Left lung (tissue), 10 donors: ENCODE data around the gene RRAD. TPM values are rescaled to one million over a fixed set of nuclear protein-coding genes. Genes with fewer than 3 reads are reported as not detected.
A peak's percentile ranks its signal among the peaks of the same experiment; 100 is the strongest.

Experiments
- ATAC-seq: fragments of 200-7000 bp; cut with Tn5 transposase; one replicate; pipeline ENCODE4 v1.9.1; 2020; ENCODE audit warnings: moderate library complexity
- DNase-seq, 4 donors: peaks; one replicate each; pipeline ENCODE4 v3.0.0-alpha.2; 2013 to 2020
- H3K27ac ChIP-seq, 2 donors: fragments of 200-600 bp; sonication (generic) in 1 of 2; one replicate each; pipeline versions ENCODE4 v1.5.0 to v1.8.0; 2020 to 2021
- H3K27me3 ChIP-seq, 2 donors: fragments of 200-600 bp; sonication (generic) in 1 of 2; one replicate each; pipeline versions ENCODE4 v1.5.0 to v1.8.0; 2020 to 2021
- H3K36me3 ChIP-seq, 2 donors: fragments of 200-600 bp; sonication (generic) in 1 of 2; one replicate each; pipeline versions ENCODE4 v1.5.0 to v1.8.0; 2020 to 2021
- H3K4me1 ChIP-seq, 2 donors: fragments of 200-600 bp; one replicate each; pipeline ENCODE4 v1.8.0; 2021
- H3K4me3 ChIP-seq, 2 donors: fragments of 200-600 bp; sonication (generic) in 1 of 2; one replicate each; pipeline versions ENCODE4 v1.5.0 to v1.8.0; 2020 to 2021; ENCODE audit warnings: mild to moderate bottlenecking in 1 of 2
- H3K9me3 ChIP-seq, 2 donors: fragments of 200-600 bp; sonication (generic) in 1 of 2; one replicate each; pipeline versions ENCODE4 v1.5.0 to v1.8.0; 2020 to 2021
- CTCF ChIP-seq, 2 donors: fragments of 200-600 bp; sonication (generic) in 1 of 2; IDR thresholded peaks; one replicate each; pipeline versions ENCODE4 v1.5.0 to v1.8.0; 2021; ENCODE audit warnings: antibody characterized with exemption in 2 of 2
- intact Hi-C, 2 donors: fragments of 100-400 bp; cut with DNase I; formaldehyde crosslinking; loops; one replicate each; pipeline versions ENCODE4 v1.11.2 to v1.14.2; 2022
- polyA plus RNA-seq, 6 donors: library from polyadenylated mRNA; unstranded; fragments of 120-200 nt; gene quantifications; one replicate each; pipeline ENCODE4 v1.2.1, GENCODE V29; 2013; ENCODE audit not compliant: insufficient read length in 6 of 6
- total RNA-seq, 2 donors: library from RNA; stranded (reverse); fragmentation: NEBNext Ultra II Directional; extraction: Animal tissue kit (Norgen Biotek cat#: 25700); gene quantifications; one replicate each; pipeline ENCODE4 v1.2.1, GENCODE V29; 2021
- donor health status: DM: no; HTN: yes; CAD: no.
- donor health status: DM: no; HTN: no; CAD: no.

RRAD gene
- total and polyA plus RNA-seq, 8 donors, result 8.1 to 31.8 (median 9.0) TPM

GRCh38 chr16:66882702-66883101 is 42.6 kb downstream of the RRAD start:
- ATAC-seq (no peak), DNase-seq (no peak)
- Histone ChIP-seq H3K36me3 (peaks cover 0 to 27% of the 10 kb centered on the region in 2 donors), H3K4me3 (no peak overlapping the region), H3K9me3 (no peaks in the 10 kb centered on the region), H3K4me1 (peaks cover 10 to 23% of the 10 kb centered on the region in 2 donors), H3K27me3 (peaks cover 0 to 10% of the 10 kb centered on the region in 2 donors), H3K27ac (no peak overlapping the region)
- no peak for TF ChIP-seq CTCF (IDR thresholded peaks at IDR 0.05)
- intact Hi-C loops, result no loop called here

GRCh38 chr16:66881964-66882508 is 43.3 kb downstream of the RRAD start:
- Histone ChIP-seq H3K27me3 (peaks cover 0 to 10% of the 10 kb centered on the region in 2 donors), H3K9me3 (no peaks in the 10 kb centered on the region), H3K4me3 (peak overlapping the region in 1 of 2 donors; percentile 75), H3K4me1 (peaks cover 10 to 23% of the 10 kb centered on the region in 2 donors), H3K27ac (no peak overlapping the region), H3K36me3 (peaks cover 0 to 25% of the 10 kb centered on the region in 2 donors)
- intact Hi-C loops, result no loop called here
- no peak for TF ChIP-seq CTCF (IDR thresholded peaks at IDR 0.05)
- ATAC-seq (no peak), DNase-seq (no peak)

GRCh38 chr16:66881560-66881959 is 43.8 kb downstream of the RRAD start:
- Histone ChIP-seq H3K36me3 (peaks cover 0 to 21% of the 10 kb centered on the region in 2 donors), H3K4me3 (peak overlapping the region; percentile 75 to 76)
- no peak for DNase-seq

GRCh38 chr16:66881014-66881417 is 44.3 kb downstream of the RRAD start:
- H3K4me1 ChIP-seq, result peaks cover 4 to 23% of the 10 kb centered on the region in 2 donors
- intact Hi-C loops, result no loop called here
- peak overlapping the region; percentile 75 to 76 for H3K4me3 ChIP-seq
- peak; percentile 39 for ATAC-seq
- peaks cover 0 to 10% of the 10 kb centered on the region in 2 donors for H3K27me3 ChIP-seq
- DNase-seq, result no peak
- peaks cover 0 to 18% of the 10 kb centered on the region in 2 donors for H3K36me3 ChIP-seq
- peak overlapping the region; percentile 35 to 73 for H3K27ac ChIP-seq
- H3K9me3 ChIP-seq, result no peaks in the 10 kb centered on the region
- TF ChIP-seq CTCF (IDR thresholded peaks at IDR 0.05), result no peak

More at GRCh38 chr16:66881560-66881959, 43.8 kb downstream of the RRAD start:
- Histone ChIP-seq H3K27ac (no peak overlapping the region), H3K27me3 (peaks cover 0 to 10% of the 10 kb centered on the region in 2 donors), H3K9me3 (no peaks in the 10 kb centered on the region), H3K4me1 (peaks cover 10 to 23% of the 10 kb centered on the region in 2 donors)
- no peak for ATAC-seq
- TF ChIP-seq CTCF (IDR thresholded peaks at IDR 0.05), result no peak
- intact Hi-C loops, result no loop called here

- ATAC-seq, result peak; percentile 96
Measured at GRCh38 chr16:66880288-66881013, 44.9 kb downstream of the RRAD start, which contains the start of gene PDP2. Gene PDP2, plus strand, starts transcription at chr16:66880515. Its CDS starts 3,770 bp downstream, at chr16:66884285.

More at GRCh38 chr16:66880288-66881013, 44.9 kb downstream of the RRAD start, which contains the start of gene PDP2:
- peak; percentile 93 to 97 (median 94) for DNase-seq
- peaks cover 0 to 12% of the 10 kb centered on the region in 2 donors for H3K36me3 ChIP-seq
- H3K27me3 ChIP-seq, result peaks cover 0 to 10% of the 10 kb centered on the region in 2 donors
- H3K4me3 ChIP-seq, result peak within 1 kb of the TSS; percentile 75 to 76
- H3K9me3 ChIP-seq, result no peaks in the 10 kb centered on the region
- TF ChIP-seq CTCF (IDR thresholded peaks at IDR 0.05), result no peak
- H3K4me1 ChIP-seq, result peaks cover 3 to 23% of the 10 kb centered on the region in 2 donors
- intact Hi-C loops, result no loop called here
- H3K27ac ChIP-seq, result peak within 1 kb of the TSS; percentile 54 to 73
